ENCODE data around the gene LLPH. TPM values are rescaled to one million over a fixed set of nuclear protein-coding genes. Genes with fewer than 3 reads are reported as not detected.
A peak's percentile ranks its signal among the peaks of the same experiment; 100 is the strongest.

The LLPH gene
- total and polyA plus RNA-seq, 2 of the 13 experiments (the other 11 are each of a cell fraction or from before 2014, with no cell fraction given) = 4.2 to 25.6 TPM

GRCh38 chr12:66144791-66145754 lies 14.5 kb upstream of the LLPH start:
- H3K27me3 ChIP-seq (ENCODE audit: control insufficient read depth in 1 of 2, insufficient read depth in 2 of 2, low read length in 2 of 2) = no peaks in the 10 kb centered on the region
- H3K9me3 ChIP-seq (ENCODE audit: low read length) = peaks cover 10% of the 10 kb centered on the region
- ChIA-PET CTCF (ENCODE audit: low intra/inter-chr PET ratio, low total read pairs) (interaction anchor here (0.9 kb wide), 1 partner anchor 264 kb away, joined by 3 read pairs; no protein-coding TSS in a partner anchor), POLR2A (interaction anchor here (0.6 to 1.3 kb wide), 2 partner anchors 14 to 25 kb away, joined by 3 to 14 read pairs; partner anchors contain the start of genes LLPH and TMBIM4)
- DNase-seq (ENCODE audit: low spot score) = peak; percentile 69
- no peak overlapping the region for H3K4me3 ChIP-seq (replicated peaks in 1 of 3; ENCODE audit: insufficient read depth in 1 of 3, low read depth in 2 of 3, low read length in 3 of 3)
- H3K27ac ChIP-seq (ENCODE audit: extremely low read length, insufficient read depth, low read length) = no peak overlapping the region
- no peaks in the 10 kb centered on the region for H3K79me2 ChIP-seq (ENCODE audit: insufficient read depth, low read length)
- no peak overlapping the region for H2AFZ ChIP-seq (ENCODE audit: low read length)
- 66% methylated on average over 7 of the region's 7 CpGs for WGBS (ENCODE audit: low lambda C conversion rate)
- FAIRE-seq = peak; percentile 43
- intact Hi-C loops (cut with micrococcal nuclease; ENCODE audit: unreplicated experiment) = no loop called here
- no TSS peak for BruUV-seq (replicated peaks)
- no peaks in the 10 kb centered on the region for H4K20me1 ChIP-seq (ENCODE audit: insufficient read depth, low read length)
- H3K36me3 ChIP-seq (replicated peaks in 1 of 2; ENCODE audit: control insufficient read depth in 1 of 2, insufficient read depth in 2 of 2, low read length in 2 of 2) = no peaks in the 10 kb centered on the region; a peak in 2 of 5 replicates
- ATAC-seq = peak; percentile 84
- no peak overlapping the region for H3K9ac ChIP-seq (ENCODE audit: insufficient read depth, low read depth, low read length)
- no peak overlapping the region for H3K4me2 ChIP-seq (ENCODE audit: low read depth, low read length)
- in situ Hi-C loops (cut with HindIII; ENCODE audit: extremely low pct_ligation_motif_present, low pct_unique_long_range_greater_than_20kb) = loop anchor here (10.0 kb wide), 1 partner anchor 260 kb away; no protein-coding TSS in a partner anchor
- H3K4me1 ChIP-seq (ENCODE audit: insufficient read depth, low read length) = peaks cover 7% of the 10 kb centered on the region; the same call in 1 of the 2 replicates
- peak; percentile 49; the same call in 1 of the 2 replicates for TF ChIP-seq CEBPG (CRISPR knock-in tag; IDR thresholded peaks at IDR 0.05)
- TF ChIP-seq, protein P1, sequence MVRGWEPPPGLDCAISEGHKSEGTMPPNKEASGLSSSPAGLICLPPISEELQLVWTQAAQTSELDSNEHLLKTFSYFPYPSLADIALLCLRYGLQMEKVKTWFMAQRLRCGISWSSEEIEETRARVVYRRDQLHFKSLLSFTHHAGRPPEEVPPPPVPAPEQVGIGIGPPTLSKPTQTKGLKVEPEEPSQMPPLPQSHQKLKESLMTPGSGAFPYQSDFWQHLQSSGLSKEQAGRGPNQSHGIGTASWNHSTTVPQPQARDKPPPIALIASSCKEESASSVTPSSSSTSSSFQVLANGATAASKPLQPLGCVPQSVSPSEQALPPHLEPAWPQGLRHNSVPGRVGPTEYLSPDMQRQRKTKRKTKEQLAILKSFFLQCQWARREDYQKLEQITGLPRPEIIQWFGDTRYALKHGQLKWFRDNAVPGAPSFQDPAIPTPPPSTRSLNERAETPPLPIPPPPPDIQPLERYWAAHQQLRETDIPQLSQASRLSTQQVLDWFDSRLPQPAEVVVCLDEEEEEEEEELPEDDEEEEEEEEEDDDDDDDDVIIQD (CRISPR knock-in tag; IDR thresholded peaks at IDR 0.05; ENCODE audit: low read depth) = peak; percentile 62; the same call in 1 of the 2 replicates
- no peak for TF ChIP-seq ZNF841 (CRISPR knock-in tag; IDR thresholded peaks at IDR 0.05; ENCODE audit: borderline replicate concordance)
- TF ChIP-seq GATAD2A (CRISPR knock-in tag; IDR thresholded peaks at IDR 0.05) = 0 out of 2 replicates have a peak, but pooled peaks have one; percentile 33
- TF ChIP-seq SRSF9 (IDR thresholded peaks at IDR 0.05; ENCODE audit: borderline replicate concordance, insufficient read depth, low read depth, low read length, poor library complexity, severe bottlenecking) = no peak
- no peak for TF ChIP-seq ZNF282 (IDR thresholded peaks at IDR 0.05; ENCODE audit: partially characterized antibody)
- 0 out of 2 replicates have a peak, but pooled peaks have one; percentile 25 for TF ChIP-seq SAP130 (CRISPR knock-in tag; IDR thresholded peaks at IDR 0.05; ENCODE audit: low read depth)
- no peak for TF ChIP-seq ZFP37 (CRISPR knock-in tag; IDR thresholded peaks at IDR 0.05; ENCODE audit: borderline replicate concordance)
- 0 out of 4 replicates have a peak, but pooled peaks of 1 of the 2 experiments have one; percentile 42 for TF ChIP-seq HMGXB4 (CRISPR knock-in tag; IDR thresholded peaks at IDR 0.05; ENCODE audit: borderline replicate concordance in 1 of 2, low read depth in 1 of 2)
- TF ChIP-seq THAP11 (CRISPR knock-in tag; IDR thresholded peaks at IDR 0.05) = peak; percentile 39
- TF ChIP-seq ZNF660 (CRISPR knock-in tag; IDR thresholded peaks at IDR 0.05; ENCODE audit: borderline replicate concordance, low read depth) = no peak
- no peak for TF ChIP-seq NFYB (CRISPR knock-in tag; IDR thresholded peaks at IDR 0.05)
- no peak for TF ChIP-seq BRCA1 (CRISPR knock-in tag; IDR thresholded peaks at IDR 0.05)
- no peak for TF ChIP-seq SIX1 (CRISPR knock-in tag; IDR thresholded peaks at IDR 0.05; ENCODE audit: borderline replicate concordance)
- TF ChIP-seq, protein P2, sequence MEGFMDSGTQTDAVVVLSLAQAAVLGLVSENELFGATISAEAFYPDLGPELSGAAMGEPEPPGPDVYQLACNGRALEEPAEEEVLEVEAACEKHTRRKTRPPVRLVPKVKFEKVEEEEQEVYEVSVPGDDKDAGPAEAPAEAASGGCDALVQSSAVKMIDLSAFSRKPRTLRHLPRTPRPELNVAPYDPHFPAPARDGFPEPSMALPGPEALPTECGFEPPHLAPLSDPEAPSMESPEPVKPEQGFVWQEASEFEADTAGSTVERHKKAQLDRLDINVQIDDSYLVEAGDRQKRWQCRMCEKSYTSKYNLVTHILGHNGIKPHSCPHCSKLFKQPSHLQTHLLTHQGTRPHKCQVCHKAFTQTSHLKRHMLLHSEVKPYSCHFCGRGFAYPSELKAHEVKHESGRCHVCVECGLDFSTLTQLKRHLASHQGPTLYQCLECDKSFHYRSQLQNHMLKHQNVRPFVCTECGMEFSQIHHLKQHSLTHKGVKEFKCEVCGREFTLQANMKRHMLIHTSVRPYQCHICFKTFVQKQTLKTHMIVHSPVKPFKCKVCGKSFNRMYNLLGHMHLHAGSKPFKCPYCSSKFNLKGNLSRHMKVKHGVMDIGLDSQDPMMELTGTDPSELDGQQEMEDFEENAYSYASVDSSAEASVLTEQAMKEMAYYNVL (CRISPR knock-in tag; IDR thresholded peaks at IDR 0.05; ENCODE audit: borderline replicate concordance) = no peak
